Large intestine (tissue), 12 donors: Measurements from ENCODE around the gene ARL15. TPM values are rescaled to one million over a fixed set of nuclear protein-coding genes. Genes with fewer than 3 reads are reported as not detected.
"Not testable (repeated sequence)": the region's sequence is repeated elsewhere in the genome, so short reads cannot be mapped to it uniquely, and the experiment has no call there.

ENCODE experiments used
- DNase-seq, 2 donors: peaks; one replicate each; pipeline versions ENCODE4 v3.0.0 to v3.0.0-alpha.2; 2013
- H3K27ac ChIP-seq: one replicate; pipeline ENCODE4 v1.5.1; 2013; ENCODE audit warnings: low read length
- H3K27me3 ChIP-seq: 2 replicates; pipeline ENCODE4 v1.6.1; 2013; ENCODE audit warnings: low read length; ENCODE audit not compliant: control insufficient read depth, insufficient read depth
- H3K36me3 ChIP-seq: 2 replicates; pipeline ENCODE4 v1.6.1; 2013; ENCODE audit warnings: low read length; ENCODE audit not compliant: control insufficient read depth, insufficient read depth
- H3K4me1 ChIP-seq: one replicate; pipeline ENCODE4 v1.6.1; 2013; ENCODE audit warnings: low read length; ENCODE audit not compliant: control insufficient read depth, insufficient read depth
- H3K4me3 ChIP-seq: one replicate; pipeline ENCODE4 v1.5.1; 2013; ENCODE audit warnings: low read length
- H3K9me3 ChIP-seq: one replicate; pipeline ENCODE4 v1.6.1; 2013; ENCODE audit warnings: mild to moderate bottlenecking, low read depth, low read length, moderate library complexity; ENCODE audit not compliant: control insufficient read depth
- WGBS: methylation state at CpG from one replicate; pipeline ENCODE4 v1.1.5; 2013; ENCODE audit warnings: low lambda C conversion rate; ENCODE audit not compliant: insufficient coverage; 5-methylcytosine and 5-hydroxymethylcytosine counted together
- long read RNA-seq, 11 donors: transcript quantifications; one replicate each; lab custom pipeline, GENCODE V29; 2026
- polyA plus RNA-seq: library from polyadenylated mRNA; unstranded; fragments of 120-200 nt; gene quantifications from one replicate; pipeline ENCODE4 v1.2.1, GENCODE V29; 2013

Gene ARL15
- polyA plus RNA-seq, result 41.5 TPM
- long read RNA-seq, donor 1, transcript ARL15-202 (5 exons, 2,486 nt), result major isoform, 5 of 8 reads
- long read RNA-seq, donor 1, partial matches to known transcripts, result 0 of 8 reads
- long read RNA-seq, donor 1, other reads (novel, unspliced or antisense), result 0 of 8 reads
- long read RNA-seq, donor 2, transcript ARL15-202 (5 exons, 2,486 nt), result major isoform, 10 of 11 reads
- long read RNA-seq, donor 2, partial matches to known transcripts, result 0 of 11 reads
- long read RNA-seq, donor 2, other reads (novel, unspliced or antisense), result 0 of 11 reads
- long read RNA-seq, donor 3, transcript ARL15-204 (4 exons, 628 nt), result minor isoform, 5 of 15 reads
- long read RNA-seq, donor 3, transcript ARL15-202 (5 exons, 2,486 nt), result major isoform, 9 of 15 reads
- long read RNA-seq, donor 3, partial matches to known transcripts, result 0 of 15 reads
- long read RNA-seq, donor 3, other reads (novel, unspliced or antisense), result 0 of 15 reads
- long read RNA-seq, donor 4, partial matches to known transcripts, result 5 of 6 reads
- long read RNA-seq, donor 4, other reads (novel, unspliced or antisense), result 0 of 6 reads
- long read RNA-seq, donor 5, partial matches to known transcripts, result 13 of 17 reads
- long read RNA-seq, donor 5, other reads (novel, unspliced or antisense), result 0 of 17 reads
- long read RNA-seq, donor 6, transcript ARL15-202 (5 exons, 2,486 nt), result major isoform, 8 of 13 reads
- long read RNA-seq, donor 6, partial matches to known transcripts, result 0 of 13 reads
- long read RNA-seq, donor 6, other reads (novel, unspliced or antisense), result 0 of 13 reads
- long read RNA-seq, donor 7, transcript ARL15-202 (5 exons, 2,486 nt), result major isoform, 6 of 7 reads
- long read RNA-seq, donor 7, partial matches to known transcripts, result 0 of 7 reads
- long read RNA-seq, donor 7, other reads (novel, unspliced or antisense), result 0 of 7 reads
- long read RNA-seq, donor 8, transcript ARL15-204 (4 exons, 628 nt), result minor isoform, 5 of 24 reads
- long read RNA-seq, donor 8, transcript ARL15-202 (5 exons, 2,486 nt), result major isoform, 13 of 24 reads
- long read RNA-seq, donor 8, partial matches to known transcripts, result 6 of 24 reads
- long read RNA-seq, donor 8, other reads (novel, unspliced or antisense), result 0 of 24 reads
- long read RNA-seq, donor 9, partial matches to known transcripts, result 0 of 4 reads
- long read RNA-seq, donor 9, other reads (novel, unspliced or antisense), result 0 of 4 reads
- long read RNA-seq, donor 10, transcript ARL15-202 (5 exons, 2,486 nt), result major isoform, 8 of 13 reads
- long read RNA-seq, donor 10, partial matches to known transcripts, result 0 of 13 reads
- long read RNA-seq, donor 10, other reads (novel, unspliced or antisense), result 0 of 13 reads
- long read RNA-seq, donor 11, partial matches to known transcripts, result 0 of 5 reads
- long read RNA-seq, donor 11, other reads (novel, unspliced or antisense), result 0 of 5 reads

DNA sequence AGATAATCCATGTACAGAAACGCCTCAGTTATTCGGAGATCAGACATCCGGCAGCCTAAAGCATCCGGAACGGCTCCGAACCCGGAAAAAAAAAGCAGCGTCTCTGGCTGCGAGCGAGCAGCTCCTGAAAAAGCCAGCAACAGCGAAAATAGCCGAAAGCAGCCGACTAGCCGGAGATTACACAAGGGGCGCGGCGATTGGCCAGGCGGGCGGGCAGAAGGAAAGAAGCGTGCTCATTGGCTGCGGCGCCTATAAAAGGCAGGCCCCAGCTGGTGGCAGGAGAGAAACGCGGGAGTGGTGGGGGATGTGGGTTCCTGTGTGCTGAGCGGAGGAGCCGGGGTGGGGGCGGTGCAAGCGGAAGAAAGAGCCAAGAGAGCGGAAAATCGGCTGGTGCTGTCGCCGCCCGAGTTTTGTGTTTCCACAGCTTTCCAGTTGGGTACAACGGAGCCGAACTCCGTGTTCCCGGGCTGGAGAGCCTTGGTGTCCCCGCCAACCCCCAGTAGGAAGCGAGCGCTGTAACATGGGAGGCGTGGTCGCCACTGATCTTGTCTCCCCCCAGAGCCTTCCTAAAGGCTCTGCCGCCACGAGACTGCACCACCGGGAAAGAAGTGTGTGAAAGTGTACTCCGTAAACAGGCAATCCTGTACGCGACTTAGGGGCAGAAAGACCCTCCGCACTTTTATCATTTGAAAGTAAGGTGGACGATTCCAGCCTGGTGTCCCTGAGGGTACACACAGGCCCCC, at the start of gene ARL15:
ARL15 (minus strand) TSS at position 141 of the 743 bp plus-strand sequence.
- Histone ChIP-seq H3K27ac (peak within 1 kb of the TSS; percentile 97), H3K36me3 (no peaks in the 10 kb centered on the region), H3K4me1 (peaks cover 3% of the 10 kb centered on the region), H3K27me3 (no peaks in the 10 kb centered on the region), H3K4me3 (peak within 1 kb of the TSS; percentile 96), H3K9me3 (no peaks in the 10 kb centered on the region)
- WGBS, result no CpG with 5 or more reads among the region's 50 CpGs
- DNase-seq, result peak; percentile 97 to 99

- Histone ChIP-seq H3K4me1 (peaks cover 33% of the 10 kb centered on the region), H3K4me3 (no peak overlapping the region), H3K9me3 (peaks cover 5% of the 10 kb centered on the region), H3K27ac (peak overlapping the region; percentile 75), H3K27me3 (no peaks in the 10 kb centered on the region), H3K36me3 (no peaks in the 10 kb centered on the region)
- DNase-seq, result peak; percentile 76 to 86
- WGBS, result no CpG with 5 or more reads among the region's 5 CpGs
Observed at GRCh38 chr5:54360089-54360488, 49.7 kb upstream of the ARL15 start.

- Histone ChIP-seq H3K27ac (no peak overlapping the region), H3K36me3 (no peaks in the 10 kb centered on the region), H3K27me3 (no peaks in the 10 kb centered on the region), H3K4me3 (no peak overlapping the region), H3K9me3 (peaks cover 15% of the 10 kb centered on the region), H3K4me1 (peaks cover 23% of the 10 kb centered on the region)
- WGBS, result no CpG with 5 or more reads among the region's 4 CpGs
- peak; percentile 37 to 54 for DNase-seq
Observed at GRCh38 chr5:54357408-54358058, 47.2 kb upstream of the ARL15 start.

- H3K27ac ChIP-seq, DNase-seq, H3K4me1 ChIP-seq, H3K4me3 ChIP-seq, H3K27me3 ChIP-seq, H3K36me3 ChIP-seq: not testable (repeated sequence)
- peaks cover 15% of the 10 kb centered on the region for H3K9me3 ChIP-seq
Observed at GRCh38 chr5:54353933-54354564, 43.7 kb upstream of the ARL15 start.

DNA sequence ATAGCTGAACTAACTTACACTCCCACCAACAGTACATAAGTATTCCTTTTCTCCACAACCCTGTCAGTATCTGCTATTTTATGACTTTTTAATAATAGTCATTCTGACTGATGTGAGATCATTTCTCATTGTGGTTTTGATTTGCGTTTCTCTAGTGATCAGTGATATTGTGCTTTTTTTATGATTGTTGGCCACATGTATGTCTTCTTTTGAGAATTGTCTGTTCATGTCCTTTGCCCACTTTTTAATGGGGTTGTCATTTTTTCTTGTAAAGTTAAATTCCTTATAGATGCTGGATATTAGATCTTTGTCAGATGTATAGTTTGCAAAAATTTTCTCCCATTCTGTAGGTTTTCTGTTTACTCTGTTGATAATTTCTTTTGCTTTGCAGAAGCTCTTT, 42.2 kb upstream of the ARL15 start:
- not testable (repeated sequence) for H3K27ac ChIP-seq, H3K4me3 ChIP-seq, H3K4me1 ChIP-seq, H3K36me3 ChIP-seq, H3K27me3 ChIP-seq, DNase-seq
- H3K9me3 ChIP-seq, result peaks cover 21% of the 10 kb centered on the region
- WGBS, result 33% methylated on average over 1 of the region's 1 CpG

- H3K27ac ChIP-seq, result no peak overlapping the region
- H3K36me3 ChIP-seq, result no peaks in the 10 kb centered on the region
- 100% methylated on average over 2 of the region's 5 CpGs for WGBS
- H3K27me3 ChIP-seq, result no peaks in the 10 kb centered on the region
- H3K4me3 ChIP-seq, result no peak overlapping the region
- no peak for DNase-seq
- H3K9me3 ChIP-seq, result peaks cover 8% of the 10 kb centered on the region
- H3K4me1 ChIP-seq, result no peaks in the 10 kb centered on the region
Observed at GRCh38 chr5:54347221-54347865, 37.0 kb upstream of the ARL15 start.

DNA sequence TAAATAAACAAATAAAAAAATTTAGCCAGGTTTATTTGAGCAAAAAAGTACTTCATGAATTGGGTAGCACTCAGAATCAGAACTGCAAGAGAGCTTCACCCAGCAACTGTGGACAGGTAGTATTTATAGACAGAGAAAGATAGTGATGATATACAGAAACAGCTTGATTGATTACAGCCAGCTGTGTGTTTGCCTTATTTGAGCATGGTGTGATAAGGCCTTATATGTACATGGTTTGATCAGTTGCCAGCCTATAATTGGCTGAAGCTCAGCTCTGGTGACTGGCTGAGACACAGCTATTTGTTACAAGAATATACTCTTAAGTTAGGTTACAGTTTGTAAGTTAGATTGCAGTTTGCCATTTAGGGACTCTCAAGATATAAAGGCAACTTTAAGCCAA, 34.3 kb upstream of the ARL15 start:
- Histone ChIP-seq H3K27ac (no peak overlapping the region), H3K4me3 (no peak overlapping the region), H3K36me3 (no peaks in the 10 kb centered on the region), H3K4me1 (no peaks in the 10 kb centered on the region), H3K27me3 (no peaks in the 10 kb centered on the region), H3K9me3 (peaks cover 8% of the 10 kb centered on the region)
- DNase-seq, result no peak

DNA sequence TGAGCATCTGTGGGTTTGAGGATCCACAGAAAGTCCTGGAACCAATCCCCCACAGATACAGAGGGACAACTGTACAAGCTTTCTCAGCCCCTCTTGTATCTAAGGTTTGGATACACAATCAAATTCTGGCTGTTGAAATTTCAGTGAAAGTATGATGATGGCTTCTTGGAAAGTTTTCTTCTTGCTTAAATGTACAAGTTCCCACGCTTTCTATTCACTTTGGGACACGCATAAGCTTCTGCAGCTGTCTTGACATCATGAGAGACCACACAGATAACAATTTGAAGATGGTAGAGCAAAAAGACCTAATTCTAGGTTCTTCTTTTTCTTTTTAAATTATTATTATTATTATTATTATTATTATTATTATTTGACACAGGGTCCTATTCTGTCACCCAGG, 31.6 kb upstream of the ARL15 start:
- Histone ChIP-seq H3K4me1 (no peaks in the 10 kb centered on the region), H3K4me3 (no peak overlapping the region), H3K36me3 (no peaks in the 10 kb centered on the region), H3K9me3 (no peaks in the 10 kb centered on the region), H3K27me3 (no peaks in the 10 kb centered on the region), H3K27ac (no peak overlapping the region)
- 100% methylated on average over 1 of the region's 2 CpGs for WGBS
- DNase-seq, result no peak

DNA sequence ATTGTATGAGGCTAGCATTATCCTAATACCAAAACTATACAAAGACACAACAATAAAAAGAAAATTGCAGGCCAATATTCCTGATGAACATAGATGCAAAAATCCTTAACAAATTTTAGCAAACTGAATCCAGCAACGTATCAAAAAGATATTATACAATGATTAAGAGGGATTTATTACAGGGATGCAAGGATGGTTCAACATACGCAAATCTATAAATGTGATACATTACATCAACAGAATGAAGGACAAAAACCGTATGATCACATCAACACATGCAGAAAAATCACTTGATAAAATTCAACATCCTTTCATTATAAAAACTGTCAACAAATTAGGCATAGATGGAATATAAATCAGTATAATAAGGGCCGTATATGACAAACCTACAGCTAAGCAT, 27.1 kb upstream of the ARL15 start:
- Histone ChIP-seq H3K27ac (no peak overlapping the region), H3K4me3 (no peak overlapping the region), H3K9me3 (peaks cover 13% of the 10 kb centered on the region), H3K4me1 (no peaks in the 10 kb centered on the region), H3K27me3 (no peaks in the 10 kb centered on the region), H3K36me3 (no peaks in the 10 kb centered on the region)
- 100% methylated on average over 1 of the region's 4 CpGs for WGBS
- DNase-seq, result no peak
